Choroid plexus epithelial cell (primary cell): ENCODE results near the gene PAX9.

Source experiments
- DNase-seq: peaks from one replicate; pipeline ENCODE4 v3.0.0-alpha.2; 2010; ENCODE audit warnings: low read depth
- H3K4me3 ChIP-seq: 2 replicates; pipeline ENCODE4 v1.5.1; 2011; ENCODE audit warnings: low read depth, mild to moderate bottlenecking, control low read depth, low read length, moderate library complexity
- TF ChIP-seq, protein P1 (sequence below): conservative IDR thresholded peaks from 2 replicates; pipeline ENCODE4 v1.5.1; 2011; ENCODE audit warnings: low read depth, mild to moderate bottlenecking, control low read depth, inconsistent platforms, low read length, moderate library complexity

The PAX9 gene

DNA sequence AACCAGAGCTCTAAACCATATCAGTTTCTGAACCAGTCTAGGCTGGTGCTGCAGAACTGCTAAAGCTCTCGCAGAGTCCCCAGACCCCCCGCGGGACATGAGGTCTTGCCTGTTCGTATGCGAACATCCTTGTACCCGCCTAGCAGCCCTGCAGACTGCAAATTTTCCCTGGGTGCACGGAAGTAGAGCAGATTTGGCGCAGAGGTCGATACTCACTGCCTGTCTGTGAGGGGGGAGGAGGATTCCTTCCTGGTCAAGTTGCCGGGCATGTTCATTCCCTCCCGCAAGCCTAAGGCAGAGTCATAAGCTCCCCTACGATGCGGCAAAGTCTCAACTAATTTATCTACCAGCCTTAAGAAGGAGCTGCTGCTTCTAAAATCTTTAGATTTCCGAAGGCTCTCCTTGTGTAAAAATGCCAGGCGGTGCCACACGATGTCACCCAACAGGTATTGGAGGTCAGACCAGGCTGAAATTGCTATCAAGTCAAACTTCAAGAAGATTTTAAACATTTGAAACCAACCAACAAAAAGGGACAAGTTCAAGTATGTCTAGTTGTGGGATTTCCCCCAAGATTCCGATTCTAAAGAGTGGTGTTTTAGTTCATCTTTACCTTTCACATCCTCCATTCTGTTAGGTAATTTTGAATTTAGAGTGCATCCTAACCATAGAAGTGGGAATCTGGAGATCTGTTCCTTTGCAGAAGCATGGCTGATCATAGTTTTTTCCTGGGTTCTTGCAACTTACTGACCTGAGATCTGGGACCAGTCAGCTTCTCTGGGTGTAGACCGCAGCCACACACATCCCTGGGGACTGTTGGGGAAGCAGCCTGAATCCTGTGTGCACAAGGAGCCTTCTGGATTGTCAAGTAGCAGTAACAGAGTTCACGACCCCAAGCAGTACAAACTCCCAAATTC lies 1.6 kb upstream of the PAX9 start:
- TF ChIP-seq, protein P1, sequence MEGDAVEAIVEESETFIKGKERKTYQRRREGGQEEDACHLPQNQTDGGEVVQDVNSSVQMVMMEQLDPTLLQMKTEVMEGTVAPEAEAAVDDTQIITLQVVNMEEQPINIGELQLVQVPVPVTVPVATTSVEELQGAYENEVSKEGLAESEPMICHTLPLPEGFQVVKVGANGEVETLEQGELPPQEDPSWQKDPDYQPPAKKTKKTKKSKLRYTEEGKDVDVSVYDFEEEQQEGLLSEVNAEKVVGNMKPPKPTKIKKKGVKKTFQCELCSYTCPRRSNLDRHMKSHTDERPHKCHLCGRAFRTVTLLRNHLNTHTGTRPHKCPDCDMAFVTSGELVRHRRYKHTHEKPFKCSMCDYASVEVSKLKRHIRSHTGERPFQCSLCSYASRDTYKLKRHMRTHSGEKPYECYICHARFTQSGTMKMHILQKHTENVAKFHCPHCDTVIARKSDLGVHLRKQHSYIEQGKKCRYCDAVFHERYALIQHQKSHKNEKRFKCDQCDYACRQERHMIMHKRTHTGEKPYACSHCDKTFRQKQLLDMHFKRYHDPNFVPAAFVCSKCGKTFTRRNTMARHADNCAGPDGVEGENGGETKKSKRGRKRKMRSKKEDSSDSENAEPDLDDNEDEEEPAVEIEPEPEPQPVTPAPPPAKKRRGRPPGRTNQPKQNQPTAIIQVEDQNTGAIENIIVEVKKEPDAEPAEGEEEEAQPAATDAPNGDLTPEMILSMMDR: no peak
- no peak overlapping the region for H3K4me3 ChIP-seq
- no peak for DNase-seq

DNA sequence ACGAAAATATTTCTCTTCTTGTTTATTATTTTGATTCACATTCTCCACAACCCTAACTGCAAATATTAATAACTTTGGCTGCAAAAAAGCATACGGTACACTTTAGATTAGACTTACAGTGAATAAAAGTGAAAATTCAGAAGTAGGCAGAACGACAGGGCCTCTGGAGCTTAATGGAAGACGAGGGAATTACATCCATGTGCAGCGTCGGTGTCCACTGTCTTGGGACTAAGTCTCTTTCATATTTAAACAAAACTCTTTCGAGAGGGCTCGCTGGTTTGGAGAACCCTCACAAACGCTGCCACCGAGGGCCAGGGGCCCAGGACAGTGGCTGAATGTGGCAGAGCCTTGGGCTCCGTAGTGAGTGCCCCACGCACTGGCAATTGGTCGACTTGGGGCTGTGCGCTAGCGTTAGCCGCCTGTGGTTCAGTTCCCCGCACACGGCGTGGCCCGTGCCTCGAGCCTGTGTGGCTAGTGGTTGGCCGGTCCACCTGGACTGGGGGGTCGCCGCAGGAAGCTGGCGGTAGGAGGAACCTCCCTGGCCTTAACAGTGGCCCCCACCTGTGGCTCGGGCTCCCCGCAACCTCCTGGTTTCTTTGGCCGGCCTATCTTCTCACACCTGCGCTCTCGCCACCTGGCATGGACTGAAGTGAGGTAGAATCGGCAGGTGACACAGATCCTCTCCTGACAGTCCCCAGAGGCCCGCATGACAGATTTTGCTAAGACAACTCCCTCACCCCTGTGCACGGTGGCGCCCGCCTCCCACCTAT lies 739 bp upstream of the PAX9 start:
- no peak overlapping the region for H3K4me3 ChIP-seq
- no peak for DNase-seq
- TF ChIP-seq, protein P1: no peak

DNA sequence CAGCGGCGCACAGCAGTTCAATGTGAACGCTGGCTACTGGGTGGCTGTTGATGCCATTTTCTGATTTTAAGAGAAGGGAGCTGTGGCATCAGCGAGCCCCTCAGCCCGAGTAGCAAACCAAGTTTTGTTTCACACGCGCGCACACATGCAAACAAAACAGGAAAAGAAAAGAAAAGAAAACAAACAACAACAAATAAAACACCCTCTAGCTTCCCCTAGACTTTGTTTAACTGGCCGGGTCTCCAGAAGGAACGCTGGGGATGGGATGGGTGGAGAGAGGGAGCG lies 540 bp downstream of the PAX9 start:
- no peak for DNase-seq
- peak overlapping the region; percentile 53 for H3K4me3 ChIP-seq
- TF ChIP-seq, protein P1: no peak

- peak overlapping the region; percentile 32 for H3K4me3 ChIP-seq
- TF ChIP-seq, protein P1: no peak
- peak; percentile 5 for DNase-seq
These were observed 1.1 kb downstream of the PAX9 start for GRCh38 chr14:36662543-36663403.

DNA sequence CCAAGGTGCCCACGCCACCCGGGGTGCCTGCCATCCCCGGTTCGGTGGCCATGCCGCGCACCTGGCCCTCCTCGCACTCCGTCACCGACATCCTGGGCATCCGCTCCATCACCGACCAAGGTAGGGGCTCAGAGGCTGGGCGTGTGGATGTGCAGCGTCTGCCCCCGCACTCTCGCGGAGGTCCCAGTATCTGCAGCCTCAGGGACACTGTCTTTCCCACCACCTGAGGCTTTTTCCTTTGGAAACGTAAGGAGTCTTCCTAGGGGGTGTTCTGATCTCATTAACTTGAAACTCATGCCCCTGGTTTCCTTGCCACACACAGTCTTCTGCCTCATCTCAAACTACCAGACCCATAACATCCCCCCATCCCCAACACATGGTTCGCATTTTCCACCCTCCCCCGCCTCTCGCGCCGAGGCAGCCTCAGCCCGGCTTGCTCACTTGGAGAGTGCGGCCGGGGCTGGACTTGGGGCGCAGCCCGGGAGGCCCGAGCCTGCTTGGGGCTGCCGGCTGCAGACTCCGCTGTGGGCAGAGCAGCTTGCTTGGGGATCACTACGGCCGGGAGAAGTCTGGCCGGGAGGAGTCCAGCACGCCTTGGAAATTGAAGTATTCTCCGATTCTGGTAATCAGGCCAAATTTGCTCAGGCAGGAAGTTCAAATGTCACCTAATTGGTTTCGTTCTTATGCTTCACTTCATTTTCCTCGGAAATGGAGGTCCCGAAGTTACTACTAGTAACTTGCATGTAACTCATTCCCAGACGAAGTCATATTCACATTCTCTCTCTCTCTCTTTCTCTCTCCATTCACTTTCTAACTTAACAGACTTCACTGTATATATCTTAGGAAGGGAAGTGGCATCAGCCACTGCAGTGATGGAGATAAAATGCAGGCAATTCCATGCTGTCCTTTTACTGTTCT lies 2.0 kb downstream of the PAX9 start:
- TF ChIP-seq, protein P1: no peak
- peak overlapping the region; percentile 32 for H3K4me3 ChIP-seq
- DNase-seq: peak; percentile 14
